ENCODE data around the gene TMEM167B. TPM values are rescaled to one million over a fixed set of nuclear protein-coding genes. Genes with fewer than 3 reads are reported as not detected.
"Not testable (repeated sequence)": the region's sequence is repeated elsewhere in the genome, so short reads cannot be mapped to it uniquely, and the experiment has no call there.

TMEM167B gene
- total and polyA plus RNA-seq, 2 donors (not counting 1 experiment from before 2014, with no cell fraction given) = 12.0 to 40.9 TPM

DNA sequence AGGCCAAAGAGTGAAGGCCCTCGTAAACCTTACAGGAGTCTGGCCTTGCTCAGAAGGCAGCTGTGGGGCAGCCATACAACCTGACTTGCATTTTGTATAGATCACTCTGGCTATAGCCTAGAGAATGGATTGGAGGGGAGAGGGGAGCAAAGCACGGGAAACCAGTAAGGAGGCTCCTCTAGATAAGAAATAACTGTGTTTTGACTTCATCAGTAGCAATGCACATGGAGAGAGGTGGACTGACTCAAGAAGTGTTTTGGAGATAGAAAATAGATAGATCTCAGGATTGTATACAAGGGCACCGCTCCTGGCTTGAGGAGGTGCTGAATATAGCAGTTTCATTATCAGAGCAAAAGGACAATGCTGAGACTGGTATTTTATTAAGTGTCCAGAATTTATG is 49.8 kb downstream of the TMEM167B start:
- H2AFZ ChIP-seq (ENCODE audit: insufficient read depth, low read depth, low read length, poor library complexity, severe bottlenecking) = no peak overlapping the region
- DNase-seq (no peak), ATAC-seq (ENCODE audit: low read depth) (no peak)
- H3K4me2 ChIP-seq (replicated peaks; ENCODE audit: low read depth, low read length, poor library complexity, severe bottlenecking) = no peak overlapping the region
- H4K20me1 ChIP-seq (ENCODE audit: control insufficient read depth, insufficient read depth, low read length, poor library complexity, severe bottlenecking) = no peaks in the 10 kb centered on the region
- Mint-ChIP-seq H3K4me3 (no peak overlapping the region), H3K27ac (no peak overlapping the region), H3K9me3 (ENCODE audit: insufficient read depth) (no peaks in the 10 kb centered on the region), H3K4me1 (no peaks in the 10 kb centered on the region), H3K27me3 (peaks cover 9% of the 10 kb centered on the region)
- ChIA-PET CTCF (no interaction called here), POLR2A (no interaction called here)
- H3K9me3 ChIP-seq (ENCODE audit: control extremely low read depth in 1 of 3, control insufficient read depth in 2 of 3, insufficient read depth in 1 of 3, low read length in 2 of 3) = no peaks in the 10 kb centered on the region
- H3K27me3 ChIP-seq (replicated peaks in 1 of 4; ENCODE audit: control extremely low read depth in 1 of 4, control insufficient read depth in 3 of 4, insufficient read depth in 4 of 4, low read length in 3 of 4) = no peaks in the 10 kb centered on the region
- H3K4me3 ChIP-seq (ENCODE audit: control extremely low read depth in 1 of 5, extremely low read depth in 1 of 5, insufficient read depth in 1 of 5, low read depth in 2 of 5, low read length in 4 of 5) = no peak overlapping the region
- intact Hi-C loops (cut with micrococcal nuclease) = no loop called here
- no peak for TF ChIP-seq EZH2 (IDR thresholded peaks at IDR 0.05; ENCODE audit: borderline replicate concordance, insufficient read depth, low read depth, low read length, poor library complexity, severe bottlenecking)
- TF ChIP-seq CTCF (IDR thresholded peaks at IDR 0.05) = no peak
- no peak overlapping the region for H3K27ac ChIP-seq (ENCODE audit: low read length in 2 of 2)
- no peak overlapping the region for H3K9ac ChIP-seq (ENCODE audit: low read length)
- H3K79me2 ChIP-seq (ENCODE audit: control insufficient read depth, insufficient read depth, low read length) = no peaks in the 10 kb centered on the region
- H3K36me3 ChIP-seq (replicated peaks in 1 of 2; ENCODE audit: control extremely low read depth in 1 of 2, control insufficient read depth in 1 of 2, extremely low read depth in 1 of 2, insufficient read depth in 2 of 2, low read length in 1 of 2) = no peaks in the 10 kb centered on the region
- no peaks in the 10 kb centered on the region for H3K4me1 ChIP-seq (ENCODE audit: control insufficient read depth in 2 of 2, insufficient read depth in 2 of 2, low read length in 2 of 2)
- WGBS (ENCODE audit: insufficient coverage) = 83% methylated on average over 1 of the region's 3 CpGs

DNA sequence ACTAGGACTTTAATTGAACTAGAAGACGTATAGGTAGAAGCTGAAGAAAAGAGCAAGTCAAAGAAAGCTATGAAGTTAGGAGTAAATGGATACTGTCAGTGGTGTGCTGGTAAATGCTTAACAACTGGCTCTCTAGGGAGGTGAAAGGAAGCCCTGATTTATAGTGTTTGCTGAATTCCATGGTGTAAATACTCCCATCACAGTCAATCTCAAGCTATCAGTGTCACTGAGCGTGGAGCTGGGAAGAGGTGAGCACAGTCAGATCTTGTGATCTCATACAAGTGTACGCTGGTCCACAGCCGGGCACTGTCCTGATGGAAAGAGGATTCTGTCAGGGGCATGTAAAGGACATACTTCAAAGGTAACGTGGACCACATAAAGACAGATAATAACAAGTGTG is 51.7 kb downstream of the TMEM167B start:
- Mint-ChIP-seq H3K4me1 (no peaks in the 10 kb centered on the region), H3K9me3 (ENCODE audit: insufficient read depth) (no peaks in the 10 kb centered on the region), H3K4me3 (no peak overlapping the region), H3K27me3 (peaks cover 12% of the 10 kb centered on the region), H3K27ac (no peak overlapping the region)
- H3K36me3 ChIP-seq (replicated peaks in 1 of 2; ENCODE audit: control extremely low read depth in 1 of 2, control insufficient read depth in 1 of 2, extremely low read depth in 1 of 2, insufficient read depth in 2 of 2, low read length in 1 of 2) = no peaks in the 10 kb centered on the region
- no peak overlapping the region for H3K4me3 ChIP-seq (ENCODE audit: control extremely low read depth in 1 of 5, extremely low read depth in 1 of 5, insufficient read depth in 1 of 5, low read depth in 2 of 5, low read length in 4 of 5)
- H3K27me3 ChIP-seq (replicated peaks in 1 of 4; ENCODE audit: control extremely low read depth in 1 of 4, control insufficient read depth in 3 of 4, insufficient read depth in 4 of 4, low read length in 3 of 4) = no peaks in the 10 kb centered on the region
- intact Hi-C loops (cut with micrococcal nuclease) = no loop called here
- DNase-seq (no peak), ATAC-seq (ENCODE audit: low read depth) (no peak)
- H3K27ac ChIP-seq (ENCODE audit: low read length in 2 of 2) = no peak overlapping the region
- H2AFZ ChIP-seq (ENCODE audit: insufficient read depth, low read depth, low read length, poor library complexity, severe bottlenecking) = no peak overlapping the region
- H3K9ac ChIP-seq (ENCODE audit: low read length) = no peak overlapping the region
- H3K4me2 ChIP-seq (replicated peaks; ENCODE audit: low read depth, low read length, poor library complexity, severe bottlenecking) = no peak overlapping the region
- TF ChIP-seq CTCF (IDR thresholded peaks at IDR 0.05) (no peak), EZH2 (IDR thresholded peaks at IDR 0.05; ENCODE audit: borderline replicate concordance, insufficient read depth, low read depth, low read length, poor library complexity, severe bottlenecking) (no peak)
- no peaks in the 10 kb centered on the region for H3K4me1 ChIP-seq (ENCODE audit: control insufficient read depth in 2 of 2, insufficient read depth in 2 of 2, low read length in 2 of 2)
- ChIA-PET POLR2A (no interaction called here), CTCF (interaction anchor here (0.7 kb wide), 1 partner anchor 42 kb away, joined by 4 read pairs; no protein-coding TSS in a partner anchor)
- no peaks in the 10 kb centered on the region for H3K9me3 ChIP-seq (ENCODE audit: control extremely low read depth in 1 of 3, control insufficient read depth in 2 of 3, insufficient read depth in 1 of 3, low read length in 2 of 3)
- H4K20me1 ChIP-seq (ENCODE audit: control insufficient read depth, insufficient read depth, low read length, poor library complexity, severe bottlenecking) = no peaks in the 10 kb centered on the region
- H3K79me2 ChIP-seq (ENCODE audit: control insufficient read depth, insufficient read depth, low read length) = no peaks in the 10 kb centered on the region
- WGBS (ENCODE audit: insufficient coverage) = 88% methylated on average over 4 of the region's 5 CpGs

DNA sequence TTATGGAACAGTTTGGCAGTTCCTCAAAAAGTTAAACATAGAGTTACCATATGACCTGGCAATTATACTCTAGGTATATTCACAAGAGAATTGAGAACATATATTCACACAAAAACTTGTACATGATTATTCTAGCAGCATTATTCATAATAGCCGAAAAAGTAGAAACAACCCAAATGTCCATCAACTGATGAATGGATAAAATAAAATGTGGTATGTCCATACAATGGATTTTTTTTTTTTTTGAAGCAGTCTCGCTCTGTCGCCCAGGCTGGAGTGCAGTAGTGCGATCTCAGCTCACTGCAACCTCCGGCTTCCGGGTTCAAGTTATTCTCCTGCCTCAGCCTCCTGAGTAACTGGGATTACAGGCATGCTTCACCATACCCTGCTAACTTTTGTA is 52.2 kb downstream of the TMEM167B start:
- CTCF ChIA-PET; H3K27me3 ChIP-seq (replicated peaks in 1 of 4; ENCODE audit: control extremely low read depth in 1 of 4, control insufficient read depth in 3 of 4, insufficient read depth in 4 of 4, low read length in 3 of 4); H4K20me1 ChIP-seq (ENCODE audit: control insufficient read depth, insufficient read depth, low read length, poor library complexity, severe bottlenecking); H3K27ac Mint-ChIP-seq; intact Hi-C loops (cut with micrococcal nuclease); H3K4me1 Mint-ChIP-seq; ATAC-seq (ENCODE audit: low read depth); H3K4me2 ChIP-seq (replicated peaks; ENCODE audit: low read depth, low read length, poor library complexity, severe bottlenecking); H3K4me1 ChIP-seq (ENCODE audit: control insufficient read depth in 2 of 2, insufficient read depth in 2 of 2, low read length in 2 of 2); H3K9me3 ChIP-seq (ENCODE audit: control extremely low read depth in 1 of 3, control insufficient read depth in 2 of 3, insufficient read depth in 1 of 3, low read length in 2 of 3); H3K4me3 ChIP-seq (ENCODE audit: control extremely low read depth in 1 of 5, extremely low read depth in 1 of 5, insufficient read depth in 1 of 5, low read depth in 2 of 5, low read length in 4 of 5); H3K79me2 ChIP-seq (ENCODE audit: control insufficient read depth, insufficient read depth, low read length); H3K36me3 ChIP-seq (replicated peaks in 1 of 2; ENCODE audit: control extremely low read depth in 1 of 2, control insufficient read depth in 1 of 2, extremely low read depth in 1 of 2, insufficient read depth in 2 of 2, low read length in 1 of 2); H2AFZ ChIP-seq (ENCODE audit: insufficient read depth, low read depth, low read length, poor library complexity, severe bottlenecking); DNase-seq; POLR2A ChIA-PET; H3K4me3 Mint-ChIP-seq; H3K9ac ChIP-seq (ENCODE audit: low read length); H3K27ac ChIP-seq (ENCODE audit: low read length in 2 of 2); H3K9me3 Mint-ChIP-seq (ENCODE audit: insufficient read depth): not testable (repeated sequence)
- H3K27me3 Mint-ChIP-seq = peaks cover 12% of the 10 kb centered on the region
- WGBS (ENCODE audit: insufficient coverage) = 89% methylated on average over 4 of the region's 6 CpGs
